GM18502 (cell line): ENCODE results near the gene HSDL2.
"Not testable (repeated sequence)": the region's sequence is repeated elsewhere in the genome, so short reads cannot be mapped to it uniquely, and the experiment has no call there.

Source experiments
- ATAC-seq: cut with Tn5 transposase; IDR thresholded peaks from one replicate; pipeline ENCODE4 v1.9.1; 2021; ENCODE audit warnings: mild to moderate bottlenecking; ENCODE audit not compliant: unreplicated experiment, poor library complexity

HSDL2 gene

DNA sequence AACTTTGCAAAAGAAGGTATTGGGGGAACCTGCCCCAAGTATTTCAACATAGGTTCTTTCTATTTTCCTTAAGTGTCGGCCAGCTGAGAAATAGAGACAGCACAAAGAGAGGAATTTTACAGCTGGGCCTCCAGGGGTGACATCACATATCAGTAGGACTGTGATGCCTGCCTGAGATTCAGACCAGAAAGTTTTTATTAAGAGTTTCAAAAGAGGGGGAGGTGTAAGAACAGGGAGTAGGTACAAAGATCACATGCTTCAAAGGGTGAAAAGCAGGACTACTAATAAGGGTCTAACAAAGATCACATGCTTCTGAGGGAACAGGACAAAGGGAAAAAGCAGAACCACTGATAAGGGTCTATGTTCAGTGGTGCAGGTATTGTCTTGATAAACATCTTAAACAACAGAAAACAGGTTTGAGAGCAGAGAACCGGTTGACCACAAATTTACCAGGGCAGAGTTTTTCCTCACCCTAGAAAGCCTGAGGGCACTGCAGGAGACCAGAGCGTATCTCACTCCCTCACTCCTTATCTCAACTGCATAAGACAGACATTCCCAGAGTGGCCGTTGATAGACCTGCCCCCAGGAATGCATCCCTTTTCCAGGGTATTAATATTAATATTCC lies 12.1 kb downstream of the HSDL2 start:
- ATAC-seq, result not testable (repeated sequence)

GRCh38 chr9:112393146-112393545 lies 13.2 kb downstream of the HSDL2 start:
- not testable (repeated sequence) for ATAC-seq

- ATAC-seq, result no peak
These were observed 16.5 kb downstream of the HSDL2 start for GRCh38 chr9:112396416-112396815.

GRCh38 chr9:112396872-112397271 lies 17.0 kb downstream of the HSDL2 start:
- ATAC-seq, result no peak

DNA sequence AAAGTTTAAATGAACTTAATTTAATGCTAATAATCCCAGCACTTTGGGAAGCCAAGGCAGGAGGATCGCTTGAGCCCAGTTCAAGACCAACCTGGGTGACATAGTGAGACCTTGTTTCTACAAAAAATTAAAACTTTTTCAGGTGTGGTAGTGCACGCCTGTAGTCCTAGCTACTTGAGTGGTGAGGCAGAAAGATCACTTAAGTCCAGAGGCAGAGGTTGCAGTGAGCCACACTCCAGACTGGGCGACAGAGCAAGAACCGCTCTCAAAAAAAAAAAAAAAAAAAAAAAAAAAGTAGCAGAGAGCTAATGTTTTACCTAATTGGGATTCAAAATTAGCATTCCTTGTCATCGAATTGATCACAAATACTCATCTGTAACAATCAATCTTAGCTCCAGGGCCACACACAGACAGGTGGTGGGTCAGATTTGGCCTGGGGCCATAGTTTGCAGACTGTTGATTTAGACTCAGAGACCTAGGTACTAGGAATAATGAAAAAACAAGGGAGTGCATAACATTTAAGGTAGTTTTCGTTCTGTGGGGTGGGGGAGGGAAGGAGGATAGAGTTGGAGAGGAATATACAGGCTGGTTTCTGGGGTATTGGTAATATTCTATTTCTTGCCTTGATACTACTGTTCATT lies 21.4 kb downstream of the HSDL2 start:
- ATAC-seq, result no peak

GRCh38 chr9:112403614-112404201 lies 23.8 kb downstream of the HSDL2 start:
- no peak for ATAC-seq

DNA sequence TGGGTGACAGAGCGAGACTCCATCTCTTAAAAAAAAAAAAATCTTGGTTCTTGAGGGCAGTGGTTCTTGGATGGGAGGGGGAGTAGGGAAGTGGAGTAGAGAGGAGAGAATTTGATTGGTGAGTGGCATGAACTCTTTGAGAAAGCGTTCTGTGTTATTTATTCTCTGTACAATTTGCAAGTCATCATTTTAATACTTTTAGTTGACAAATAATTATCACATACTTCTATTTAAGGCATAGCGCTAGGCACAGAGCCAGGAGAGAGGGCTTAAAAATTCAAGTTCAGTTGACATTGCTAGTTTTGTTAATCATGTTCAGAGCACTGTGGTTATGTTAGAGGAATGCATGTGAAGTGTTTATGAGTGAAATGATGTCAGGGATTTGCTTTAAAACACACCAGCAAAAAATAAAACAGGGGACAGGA lies 24.6 kb downstream of the HSDL2 start:
- ATAC-seq, result no peak

DNA sequence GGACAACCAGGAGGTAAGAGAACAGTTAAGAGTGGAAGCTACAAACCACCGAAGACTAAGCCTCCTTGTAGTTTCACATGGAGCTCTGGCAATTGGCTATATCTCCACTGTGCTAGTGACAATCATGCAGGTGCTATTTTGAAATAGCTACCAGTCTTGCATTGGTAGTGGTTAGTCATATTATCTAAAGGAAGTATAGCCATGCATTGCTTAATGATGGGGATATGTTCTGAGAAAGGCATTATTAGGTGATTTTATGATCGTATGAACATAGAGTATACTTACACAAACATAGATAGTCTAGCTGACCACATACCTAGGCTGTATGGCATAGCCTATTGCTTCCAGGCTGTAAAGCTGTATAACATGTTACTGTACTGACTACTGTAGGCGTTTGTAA lies 28.4 kb downstream of the HSDL2 start:
- ATAC-seq, result no peak

DNA sequence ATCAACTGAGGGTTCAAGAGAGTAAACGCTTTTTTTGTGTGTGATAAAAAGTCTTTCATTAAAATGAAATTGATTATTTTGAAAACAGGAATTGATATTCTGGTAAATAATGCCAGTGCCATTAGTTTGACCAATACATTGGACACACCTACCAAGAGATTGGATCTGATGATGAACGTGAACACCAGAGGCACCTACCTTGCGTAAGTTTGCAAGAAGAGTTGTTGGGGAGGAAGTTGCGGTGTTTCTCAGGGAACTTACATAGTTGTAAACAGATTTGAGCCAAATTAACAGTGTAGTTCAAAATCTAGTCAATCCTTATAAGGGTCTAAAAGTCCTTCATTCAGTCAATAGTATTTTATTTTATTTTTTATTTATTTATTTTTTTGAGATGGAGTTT lies 28.9 kb downstream of the HSDL2 start:
- no peak for ATAC-seq

GRCh38 chr9:112409758-112410157 lies 29.9 kb downstream of the HSDL2 start:
- ATAC-seq, result no peak

DNA sequence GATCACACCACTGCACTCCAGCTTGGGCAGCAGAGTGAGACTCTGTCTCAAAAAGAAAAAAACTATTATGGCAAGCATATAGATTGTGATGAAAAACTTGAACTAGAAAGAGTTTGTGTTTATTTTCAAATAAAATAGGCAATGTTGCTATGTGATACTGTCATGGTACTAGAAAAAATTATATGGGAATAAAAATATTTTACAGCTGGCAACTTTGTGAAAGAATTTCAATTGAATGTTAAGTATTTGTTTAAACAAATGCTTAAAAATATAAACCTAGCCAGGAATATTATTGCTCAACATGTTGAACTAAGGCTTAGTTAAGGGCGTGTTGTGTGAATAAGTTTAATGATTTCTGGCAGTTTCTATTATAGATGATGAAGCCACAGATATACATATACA lies 31.7 kb downstream of the HSDL2 start:
- no peak for ATAC-seq

DNA sequence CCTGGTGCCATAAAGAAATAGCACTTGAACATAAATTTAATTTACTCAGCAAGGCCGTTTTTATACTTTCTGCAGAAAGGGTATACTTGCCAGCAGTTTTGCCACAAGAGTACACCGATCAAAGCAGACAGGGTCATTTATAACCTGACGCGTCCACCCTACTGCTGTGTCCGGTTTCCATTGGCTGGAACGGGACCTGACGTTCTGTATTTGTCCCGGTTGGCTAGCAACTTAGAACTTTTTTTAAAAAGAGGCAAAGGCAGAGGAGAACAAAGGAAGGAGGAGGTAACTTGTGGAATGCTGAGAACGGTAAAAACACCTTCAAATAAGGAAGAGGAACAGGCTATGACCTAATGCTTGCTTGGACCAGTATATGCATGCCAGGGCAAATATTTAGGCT lies 33.8 kb downstream of the HSDL2 start:
- not testable (repeated sequence) for ATAC-seq

- no peak for ATAC-seq
These were observed 40.3 kb downstream of the HSDL2 start for GRCh38 chr9:112420208-112420607.

DNA sequence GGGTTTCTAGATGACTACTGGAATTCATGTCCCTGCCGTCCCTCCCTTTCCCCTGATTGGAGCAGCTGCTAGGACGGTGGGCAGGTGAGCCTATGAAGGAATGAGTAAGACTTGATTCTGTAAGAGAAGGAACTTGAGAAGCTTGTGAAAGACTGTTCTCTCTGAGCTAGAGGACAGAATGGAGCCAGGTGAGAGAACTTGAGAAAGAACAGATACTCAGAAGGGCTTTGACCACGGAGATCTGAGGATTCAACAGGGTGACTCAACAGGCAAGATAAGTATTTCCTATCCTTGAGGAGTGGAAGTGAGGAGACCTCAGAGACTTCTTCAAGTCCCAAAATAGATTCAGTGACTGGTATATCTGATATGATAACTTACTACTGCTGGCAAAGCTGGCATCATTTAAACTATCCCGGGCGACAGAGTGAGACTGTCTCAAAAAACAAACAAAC lies 41.9 kb downstream of the HSDL2 start:
- ATAC-seq, result no peak

- ATAC-seq, result no peak
These were observed 42.7 kb downstream of the HSDL2 start for GRCh38 chr9:112422417-112423148.

GRCh38 chr9:112430006-112430522 lies 50.2 kb downstream of the HSDL2 start:
- no peak for ATAC-seq

GRCh38 chr9:112433499-112434392 lies 53.8 kb downstream of the HSDL2 start:
- no peak for ATAC-seq

DNA sequence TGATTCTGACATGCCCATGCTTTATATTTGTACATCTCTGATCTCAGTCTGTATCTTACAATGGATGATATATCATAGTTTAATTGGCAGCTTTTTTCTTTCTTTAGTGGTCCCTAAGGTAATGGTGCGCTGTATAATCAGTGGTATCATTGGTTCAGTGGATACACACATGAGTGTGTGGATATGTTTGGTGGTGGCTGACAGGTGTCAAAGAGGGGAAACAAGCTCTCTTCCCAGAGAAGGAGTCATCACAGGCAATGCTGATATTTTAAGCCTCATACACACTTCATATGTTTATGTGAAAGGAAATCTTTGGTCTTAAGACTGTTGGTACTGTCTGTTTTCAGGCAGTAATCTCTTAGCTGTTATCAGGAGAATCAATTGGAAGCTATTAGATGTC lies 54.6 kb downstream of the HSDL2 start:
- ATAC-seq, result no peak

DNA sequence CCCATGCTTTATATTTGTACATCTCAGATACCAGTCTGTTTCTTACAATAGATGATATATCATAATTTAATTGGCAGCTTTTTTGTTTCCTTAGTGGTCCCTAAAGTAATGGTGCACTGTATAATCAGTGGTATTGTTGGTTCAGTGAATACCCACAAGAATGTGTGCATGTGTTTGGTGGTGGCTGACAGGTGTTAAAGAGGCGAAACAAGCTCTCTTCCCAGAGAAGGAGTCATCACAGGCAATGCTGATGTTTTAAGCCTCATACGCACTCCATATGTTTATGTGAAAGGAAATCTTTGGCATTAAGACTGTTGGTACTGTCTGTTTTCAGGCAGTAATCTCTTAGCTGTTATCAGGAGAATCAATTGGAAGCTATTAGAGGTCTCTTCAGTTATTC lies 57.5 kb downstream of the HSDL2 start:
- ATAC-seq, result no peak

- ATAC-seq, result no peak
These were observed 59.3 kb downstream of the HSDL2 start for GRCh38 chr9:112439171-112439570.
